HFF-Myc (cell line): ENCODE results near the gene GPATCH8.

ENCODE experiments used
- DNase-seq: peaks from one replicate; pipeline ENCODE4 v3.0.0-alpha.2; 2011; ENCODE audit warnings: low read depth; ENCODE audit errors: extremely low read depth
- H3K4me3 ChIP-seq: replicated peaks from 2 replicates; pipeline ENCODE4 v1.5.1; 2011; ENCODE audit warnings: low read depth, mild to moderate bottlenecking, control low read depth, low read length
- CTCF ChIP-seq: IDR thresholded peaks from 2 replicates; pipeline ENCODE4 v1.5.1; 2012; ENCODE audit warnings: mild to moderate bottlenecking, low read depth, low read length, control low read depth; ENCODE audit errors: missing control alignments

The GPATCH8 gene

GRCh38 chr17:44381810-44382305, 121.3 kb downstream of the GPATCH8 start:
- no peak for DNase-seq
- TF ChIP-seq CTCF, result no peak
- H3K4me3 ChIP-seq, result no peak overlapping the region

GRCh38 chr17:44380767-44381166, 122.4 kb downstream of the GPATCH8 start:
- TF ChIP-seq CTCF, result no peak
- no peak overlapping the region for H3K4me3 ChIP-seq
- DNase-seq, result no peak

- no peak overlapping the region for H3K4me3 ChIP-seq
- TF ChIP-seq CTCF, result no peak
- DNase-seq, result no peak
These were observed 123.3 kb downstream of the GPATCH8 start for GRCh38 chr17:44379887-44380286.

GRCh38 chr17:44378171-44378705, 125.0 kb downstream of the GPATCH8 start:
- DNase-seq, result no peak
- no peak for TF ChIP-seq CTCF
- H3K4me3 ChIP-seq, result no peak overlapping the region

DNA sequence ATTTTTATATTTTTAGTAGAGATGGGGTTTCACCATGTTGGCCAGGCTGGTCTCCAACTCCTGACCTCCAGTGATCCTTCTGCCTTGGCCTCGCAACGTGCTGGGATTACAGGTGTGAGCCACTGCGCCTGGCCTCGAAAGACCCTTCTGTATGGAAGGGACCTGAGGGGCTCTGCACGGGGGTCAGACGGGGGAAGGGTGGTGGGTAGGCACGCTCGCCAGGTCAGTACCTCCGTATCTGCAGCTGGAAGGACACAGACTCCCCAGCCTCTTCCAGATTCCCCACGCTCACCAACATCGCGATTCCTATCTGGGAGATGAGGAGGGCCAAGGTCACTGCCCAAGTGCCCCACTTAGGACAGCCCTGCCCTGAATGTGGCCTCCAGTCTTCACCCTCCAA, 126.4 kb downstream of the GPATCH8 start:
- no peak for TF ChIP-seq CTCF
- no peak for DNase-seq

DNA sequence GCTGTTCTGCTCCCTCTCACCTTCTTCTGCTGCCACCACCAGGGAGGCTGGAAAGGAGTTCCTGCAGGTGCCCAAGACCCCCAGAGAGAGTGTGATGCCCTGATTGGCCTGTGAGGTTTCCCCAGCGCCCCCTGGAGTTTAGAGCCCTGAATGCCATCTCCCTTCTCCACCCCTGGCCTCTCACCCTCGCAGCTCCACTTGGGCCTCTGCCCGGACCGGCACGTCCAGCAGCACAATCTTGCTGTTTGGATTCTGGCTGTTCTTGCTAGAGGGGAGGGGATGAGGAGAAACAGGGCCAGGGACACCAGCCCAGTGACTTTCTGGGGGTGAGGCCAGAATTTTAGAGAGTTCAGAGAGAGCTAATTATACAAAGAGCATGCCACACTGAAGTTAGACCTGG, 127.1 kb downstream of the GPATCH8 start:
- no peak overlapping the region for H3K4me3 ChIP-seq
- TF ChIP-seq CTCF, result peak; percentile 64
- no peak for DNase-seq

More for the DNA sequence above, 126.4 kb downstream of the GPATCH8 start:
- H3K4me3 ChIP-seq, result no peak overlapping the region

- H3K4me3 ChIP-seq, result no peak overlapping the region
- no peak for TF ChIP-seq CTCF
- DNase-seq, result no peak
These were observed 127.8 kb downstream of the GPATCH8 start for GRCh38 chr17:44375196-44376017.
